NCI-H1048 (cell line): ENCODE results near the gene ZNF391.
"Not testable (repeated sequence)": the region's sequence is repeated elsewhere in the genome, so short reads cannot be mapped to it uniquely, and the experiment has no call there.

Source experiments
- DNase-seq: peaks from one replicate; lab custom pipeline; 2025; lab: John Stamatoyannopoulos, UW

Gene ZNF391

DNA sequence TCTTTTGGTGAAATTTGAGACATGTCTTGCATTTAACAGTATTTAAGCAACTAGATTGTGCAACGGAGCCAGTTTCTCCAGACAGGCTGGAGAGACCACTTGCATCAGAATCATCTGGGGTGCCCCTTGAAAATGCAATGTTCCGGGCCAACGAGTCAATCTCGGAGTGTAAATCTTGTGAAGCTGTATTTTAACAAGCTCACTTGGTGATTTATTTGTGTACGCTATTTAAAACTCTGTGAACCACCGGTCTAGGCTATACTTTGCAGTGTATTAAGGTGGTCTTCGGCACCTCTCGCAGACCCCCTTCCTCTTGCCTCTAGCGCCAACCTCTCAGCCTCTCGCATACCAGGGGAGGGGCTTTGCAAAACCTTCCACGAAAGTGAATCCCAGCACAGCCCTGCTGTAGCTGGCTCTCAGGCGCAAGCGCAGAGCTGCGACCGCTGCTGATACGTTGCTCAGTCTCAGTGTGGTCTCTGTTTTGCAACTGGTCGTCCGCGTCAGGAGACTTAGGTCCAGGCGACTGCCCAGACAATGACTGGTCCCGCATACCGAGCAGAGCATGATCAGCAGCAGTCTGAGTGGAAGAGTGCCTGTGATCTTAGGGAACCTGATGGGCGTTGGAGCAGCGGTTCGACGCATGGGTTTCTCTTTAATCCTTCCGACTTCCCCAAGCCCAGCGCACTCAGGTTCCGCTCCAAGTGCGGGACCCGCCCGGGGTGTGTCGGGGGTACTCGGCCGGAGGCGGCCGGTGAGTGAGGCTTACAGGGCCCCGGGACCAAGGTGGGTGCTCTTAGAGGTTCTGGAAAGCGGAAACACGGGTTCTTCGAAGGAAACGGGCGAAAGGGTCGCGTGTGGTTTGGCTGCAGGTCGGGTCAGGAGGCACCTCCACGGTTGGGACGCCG is at the start of gene ZNF391:
ZNF391 (plus strand) TSS at position 467 of the 905 bp plus-strand sequence. CDS start 11,612 bp downstream, outside the sequence.
- DNase-seq: peak; percentile 39

DNA sequence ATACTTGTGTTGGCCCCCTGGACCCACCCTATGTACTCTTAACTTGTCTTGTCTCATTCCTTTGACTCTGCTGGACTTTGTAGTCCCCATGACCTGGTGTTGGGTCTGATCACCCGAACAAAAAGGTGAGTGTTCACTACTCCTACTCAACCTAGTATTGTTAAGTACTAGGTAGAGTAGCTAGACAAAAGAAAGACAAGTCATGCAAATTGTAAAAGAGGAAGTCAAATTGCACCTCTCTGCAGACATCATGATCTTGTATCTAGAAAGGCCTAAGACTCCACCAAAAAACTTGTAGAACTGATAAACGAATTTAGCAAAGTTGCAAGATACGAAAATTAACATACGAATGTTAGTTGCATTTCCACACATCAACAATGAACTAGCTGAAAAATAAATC is 35.7 kb upstream of the ZNF391 start:
- DNase-seq: no peak

DNA sequence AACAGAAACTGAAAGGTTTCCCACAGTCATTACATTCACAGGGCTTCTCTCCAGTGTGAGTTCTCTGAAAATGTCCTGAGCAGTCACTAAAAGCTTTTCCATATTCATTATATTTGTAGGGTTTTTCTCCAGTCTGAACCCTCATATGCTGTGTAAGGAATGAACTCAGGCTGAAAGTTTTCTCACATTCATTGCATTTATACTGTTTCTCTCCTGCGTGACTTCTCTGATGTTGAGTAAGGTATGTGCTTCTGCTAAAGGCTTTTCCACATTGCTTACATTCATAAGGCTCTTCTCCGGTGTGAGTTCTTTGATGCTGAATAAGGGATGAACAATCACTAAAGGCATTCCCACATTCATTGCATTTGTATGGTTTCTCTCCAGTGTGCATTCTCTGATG is 29.8 kb upstream of the ZNF391 start:
- DNase-seq: no peak

DNA sequence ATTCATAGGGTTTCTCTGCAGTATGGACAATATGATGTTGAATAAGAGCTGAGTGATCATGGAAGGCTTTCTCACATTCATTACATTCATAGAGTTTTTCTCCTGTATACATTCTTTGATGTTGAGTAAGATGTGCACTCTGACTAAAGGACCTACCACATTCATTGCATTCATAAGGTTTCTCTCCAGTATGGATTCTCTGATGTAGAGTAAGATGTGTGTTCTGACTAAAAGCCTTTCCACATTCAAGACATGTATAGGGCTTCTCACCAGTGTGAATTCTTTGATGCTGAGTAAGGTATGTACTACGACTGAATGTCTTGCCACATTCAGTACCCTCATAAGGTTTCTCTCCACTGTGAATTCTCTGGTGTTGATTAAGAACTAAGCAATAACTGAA is 29.3 kb upstream of the ZNF391 start:
- no peak for DNase-seq

DNA sequence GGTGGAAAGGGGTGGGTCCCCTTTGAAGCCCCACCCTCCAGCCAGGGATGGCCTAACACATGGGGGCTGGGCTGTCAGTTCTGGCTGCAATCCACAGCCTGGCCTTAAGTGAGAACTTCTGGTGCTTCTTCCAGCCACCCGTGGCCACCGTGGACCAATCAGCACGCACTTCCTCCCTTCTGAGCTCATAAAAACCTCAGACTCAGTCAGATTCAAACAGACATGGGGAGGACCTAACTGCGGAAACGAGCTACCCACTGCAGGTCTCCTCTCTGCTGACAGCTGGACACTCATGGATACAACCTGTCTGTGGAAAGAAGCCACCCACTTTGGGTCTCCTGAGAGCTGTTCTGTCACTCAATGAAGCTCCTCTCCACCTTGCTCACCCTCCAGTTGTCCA is 20.4 kb upstream of the ZNF391 start:
- DNase-seq: no peak

DNA sequence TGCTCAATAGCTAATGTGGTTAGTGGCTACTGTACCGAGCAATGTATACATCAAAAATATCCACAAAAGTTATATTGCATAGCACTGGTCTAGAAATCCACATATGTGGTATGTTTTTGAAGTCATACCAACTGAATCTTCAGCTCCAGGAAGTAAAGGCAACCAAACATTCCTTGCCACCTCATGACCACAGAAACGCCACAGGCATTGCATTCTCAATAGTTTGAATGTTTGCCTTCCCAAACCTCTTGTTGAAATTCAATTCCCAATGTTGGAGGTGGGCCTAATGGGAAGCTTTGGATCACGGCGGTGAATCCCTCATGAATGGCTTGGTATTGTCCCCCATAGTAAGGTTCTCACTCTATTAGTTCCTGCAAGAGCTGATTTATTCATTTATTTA is 18.2 kb upstream of the ZNF391 start:
- DNase-seq: no peak

DNA sequence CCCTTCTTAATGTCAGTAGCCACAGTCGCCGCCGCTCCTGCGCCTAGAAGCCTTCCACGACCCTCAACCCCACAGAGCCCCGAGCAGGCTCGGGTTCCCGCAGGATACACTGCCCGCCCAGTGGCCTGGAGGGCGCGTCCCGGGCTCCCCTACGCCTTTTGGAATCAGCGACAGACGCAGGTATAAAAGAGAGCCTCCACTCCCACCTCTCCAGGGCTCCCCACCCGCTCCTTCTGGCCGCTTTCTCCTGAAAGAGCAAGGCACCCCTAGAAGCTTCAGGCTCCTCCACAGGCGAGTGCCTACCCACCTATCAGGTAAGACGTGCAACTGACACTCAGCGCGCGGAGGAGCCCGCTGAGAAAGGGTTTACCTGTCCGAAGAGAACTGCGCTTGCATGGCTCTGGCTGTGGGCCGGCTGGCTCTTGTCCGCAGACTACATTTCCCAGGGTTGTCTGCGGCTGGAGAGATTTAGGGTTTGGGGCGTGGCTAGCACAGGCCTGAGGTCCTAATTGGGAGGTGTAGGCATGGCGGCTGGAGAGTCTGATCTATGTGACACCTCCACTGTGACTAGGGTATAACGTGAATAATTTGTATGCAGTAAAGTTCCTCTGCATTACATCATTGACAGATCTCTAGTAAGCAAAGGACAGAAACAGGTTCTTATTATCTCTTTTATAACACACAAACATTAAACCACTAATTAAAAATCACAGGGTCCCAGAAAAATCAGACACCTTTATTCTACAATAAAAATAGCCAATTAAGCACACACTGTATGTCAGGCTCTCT is 13.5 kb upstream of the ZNF391 start:
- peak; percentile 58 for DNase-seq

DNA sequence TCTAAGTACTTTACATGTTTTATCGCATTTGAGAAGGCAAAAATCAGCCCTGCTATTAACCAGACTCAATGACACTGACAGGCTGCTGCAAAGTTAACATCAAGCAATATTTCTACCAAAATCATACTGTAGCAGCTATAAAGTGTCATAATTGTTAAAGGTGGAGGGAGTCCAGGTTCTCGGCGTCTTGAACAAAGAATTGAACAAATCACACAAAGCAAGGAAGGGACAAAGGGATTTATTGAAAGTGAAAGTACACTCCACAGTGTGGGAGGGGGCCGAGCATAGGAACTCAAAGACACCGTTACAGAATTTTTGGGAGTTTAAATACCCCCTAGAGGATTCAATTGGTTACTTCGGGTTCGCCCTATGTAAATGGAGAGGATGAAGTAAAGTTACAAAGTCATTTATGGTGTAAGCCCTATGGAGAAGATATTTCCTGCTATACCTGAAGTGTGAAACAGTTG is 12.9 kb upstream of the ZNF391 start:
- DNase-seq: no peak

DNA sequence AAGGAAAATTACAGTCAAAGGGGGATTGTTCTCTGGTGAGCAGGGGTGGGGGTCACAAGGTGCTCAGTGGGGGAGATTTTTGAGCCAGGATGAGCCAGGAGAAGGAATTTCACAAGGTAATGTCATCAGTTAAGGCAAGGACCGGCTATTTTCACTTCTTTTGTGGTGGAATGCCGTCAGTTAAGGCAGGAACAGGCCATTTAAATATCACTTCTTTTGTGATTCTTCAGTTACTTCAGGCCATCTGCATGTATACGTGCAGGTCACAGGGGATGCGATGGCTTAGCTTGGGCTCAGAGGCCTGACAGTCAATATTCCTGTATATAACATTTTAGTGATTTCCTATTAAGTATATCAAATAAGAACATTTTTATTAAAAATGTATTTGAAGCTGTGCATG is 10.2 kb upstream of the ZNF391 start:
- not testable (repeated sequence) for DNase-seq

DNA sequence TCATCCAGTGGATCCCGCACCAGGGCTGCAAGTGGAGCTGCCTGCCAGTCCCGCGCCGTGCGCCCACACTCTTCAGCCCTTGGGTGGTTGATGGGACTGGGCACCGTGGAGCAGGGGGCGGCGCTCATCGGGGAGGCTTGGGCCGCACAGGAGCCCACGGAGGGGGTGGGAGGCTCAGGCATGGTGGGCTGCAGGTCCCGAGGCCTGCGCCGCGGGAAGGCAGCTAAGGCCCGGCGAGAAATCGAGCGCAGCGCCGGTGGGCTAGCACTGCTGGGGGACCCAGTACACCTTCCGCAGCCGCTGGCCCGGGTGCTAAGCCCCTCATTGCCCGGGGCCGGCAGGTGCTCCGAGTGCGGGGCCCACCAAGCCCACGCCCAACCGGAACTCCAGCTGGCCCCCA is 7.6 kb upstream of the ZNF391 start:
- DNase-seq: not testable (repeated sequence)

DNA sequence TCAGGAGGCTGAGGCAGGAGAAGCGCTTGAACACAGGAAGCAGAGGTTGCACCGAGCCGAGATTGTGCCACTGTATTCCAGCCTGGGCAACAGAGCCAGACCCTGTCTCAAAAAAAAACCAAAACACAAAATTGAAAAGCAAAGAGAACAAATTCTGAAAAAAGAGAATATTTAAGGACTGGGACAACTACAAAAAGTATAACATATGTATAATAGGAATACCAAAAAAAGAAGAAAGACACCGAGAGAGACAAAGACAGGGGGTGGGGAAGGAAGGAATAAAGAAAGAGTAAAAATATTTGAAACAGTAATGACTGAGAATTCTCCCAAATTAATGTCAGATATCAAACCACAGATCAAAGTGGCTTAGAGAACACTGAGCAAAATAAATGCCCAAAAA is 5.5 kb upstream of the ZNF391 start:
- no peak for DNase-seq

DNA sequence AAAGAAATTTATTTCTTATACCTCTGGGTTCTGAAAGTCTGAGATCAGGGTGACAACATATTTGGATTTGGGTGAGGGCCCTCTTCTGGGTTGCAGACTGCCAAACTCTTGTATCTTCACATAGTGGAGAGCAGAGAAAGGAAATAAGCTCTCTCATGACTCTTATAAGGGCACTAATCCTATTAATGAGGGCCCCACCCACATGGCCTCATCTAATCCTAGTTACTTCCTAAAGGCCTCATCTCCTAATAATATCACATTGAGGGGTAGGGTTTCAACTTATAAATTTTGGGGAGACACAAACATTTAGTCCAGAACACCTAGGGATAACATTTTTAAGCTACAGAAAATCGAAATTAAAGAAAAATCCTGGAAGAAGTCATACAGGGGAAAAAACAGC is 5.1 kb upstream of the ZNF391 start:
- no peak for DNase-seq

DNA sequence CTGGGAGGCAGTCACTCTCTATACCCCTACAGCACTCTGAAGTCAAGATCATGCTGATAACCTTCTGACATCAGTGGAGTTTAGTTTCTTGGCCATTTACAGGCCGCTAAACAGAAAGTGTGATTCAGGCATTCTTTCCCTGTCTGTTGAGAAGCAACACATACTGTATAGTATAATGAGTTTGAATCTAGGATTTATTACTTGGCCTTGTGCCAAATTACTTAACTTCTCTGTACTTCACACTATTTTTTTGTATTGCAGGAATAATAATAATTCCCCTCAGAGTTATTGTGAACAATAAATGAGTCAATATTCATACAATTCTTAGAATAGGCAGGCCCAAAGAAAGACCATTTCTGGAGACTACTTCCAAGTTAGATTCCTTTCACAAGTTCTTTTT is 4.1 kb downstream of the ZNF391 start:
- no peak for DNase-seq

DNA sequence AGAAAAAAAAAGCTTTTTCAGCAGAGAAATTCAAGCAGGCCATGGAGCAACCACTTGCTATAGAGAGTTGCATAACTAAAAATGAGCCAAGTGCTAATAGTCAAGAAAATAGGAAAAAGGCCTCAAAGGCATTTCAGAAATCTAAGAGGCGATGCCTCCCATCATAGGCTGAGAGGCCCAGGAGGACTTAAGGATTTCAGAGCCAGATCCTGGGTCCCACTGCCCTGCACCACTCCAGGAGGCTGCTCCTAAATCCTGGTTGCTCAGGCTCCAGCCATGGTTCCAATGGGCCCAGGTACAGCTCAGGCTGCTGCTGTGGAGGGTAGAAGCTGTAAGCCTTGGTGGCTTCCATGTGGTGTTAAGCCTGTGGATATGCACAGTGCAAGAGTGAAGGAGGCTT is 5.5 kb downstream of the ZNF391 start:
- no peak for DNase-seq

DNA sequence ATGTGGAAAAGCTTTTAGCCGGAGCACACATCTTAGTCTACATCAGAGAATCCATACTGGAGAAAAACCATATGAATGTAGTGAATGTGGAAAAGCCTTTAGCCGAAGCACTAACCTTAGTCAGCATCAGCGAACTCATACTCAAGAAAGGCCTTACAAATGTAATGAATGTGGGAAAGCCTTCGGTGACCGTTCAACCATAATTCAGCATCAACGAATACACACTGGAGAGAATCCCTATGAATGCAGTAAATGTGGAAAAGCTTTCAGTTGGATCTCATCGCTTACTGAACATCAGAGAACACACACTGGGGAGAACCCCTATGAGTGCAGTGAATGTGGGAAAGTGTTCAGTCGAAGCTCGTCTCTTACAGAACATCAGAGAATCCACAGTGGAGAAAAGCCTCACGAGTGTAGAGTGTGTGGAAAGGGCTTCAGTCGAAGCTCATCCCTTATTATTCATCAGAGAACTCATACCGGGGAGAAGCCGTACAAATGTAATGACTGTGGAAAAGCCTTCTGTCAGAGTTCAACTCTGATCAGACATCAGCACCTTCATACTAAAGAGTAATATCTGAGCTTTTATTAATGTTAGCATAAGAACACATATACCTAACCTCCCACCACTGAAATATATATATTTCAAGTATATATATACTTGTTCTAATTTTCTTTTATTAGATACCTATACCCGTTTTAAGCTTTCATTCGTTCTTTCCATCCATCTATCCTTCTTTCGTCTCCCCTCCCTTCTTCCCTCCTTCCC is 12.5 kb downstream of the ZNF391 start:
- no peak for DNase-seq

DNA sequence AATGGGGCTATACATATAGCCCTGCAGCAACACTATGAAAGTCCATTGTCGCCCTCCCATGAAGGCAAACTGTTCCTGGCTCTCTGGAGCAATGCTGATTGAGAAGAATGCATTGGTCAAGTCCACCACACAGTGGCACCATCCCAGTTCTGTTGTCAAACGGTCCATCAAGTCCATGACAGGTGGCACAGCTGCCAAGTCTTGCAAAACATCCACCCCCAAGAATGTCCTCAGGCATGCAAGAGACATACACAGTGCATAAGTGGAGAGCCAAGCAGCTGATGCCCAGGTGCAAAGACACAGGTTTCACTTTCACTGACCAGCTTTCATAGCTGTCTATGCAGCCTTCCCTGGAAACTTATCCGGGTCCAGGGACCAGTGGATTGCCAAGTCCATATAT is 17.5 kb downstream of the ZNF391 start:
- no peak for DNase-seq

DNA sequence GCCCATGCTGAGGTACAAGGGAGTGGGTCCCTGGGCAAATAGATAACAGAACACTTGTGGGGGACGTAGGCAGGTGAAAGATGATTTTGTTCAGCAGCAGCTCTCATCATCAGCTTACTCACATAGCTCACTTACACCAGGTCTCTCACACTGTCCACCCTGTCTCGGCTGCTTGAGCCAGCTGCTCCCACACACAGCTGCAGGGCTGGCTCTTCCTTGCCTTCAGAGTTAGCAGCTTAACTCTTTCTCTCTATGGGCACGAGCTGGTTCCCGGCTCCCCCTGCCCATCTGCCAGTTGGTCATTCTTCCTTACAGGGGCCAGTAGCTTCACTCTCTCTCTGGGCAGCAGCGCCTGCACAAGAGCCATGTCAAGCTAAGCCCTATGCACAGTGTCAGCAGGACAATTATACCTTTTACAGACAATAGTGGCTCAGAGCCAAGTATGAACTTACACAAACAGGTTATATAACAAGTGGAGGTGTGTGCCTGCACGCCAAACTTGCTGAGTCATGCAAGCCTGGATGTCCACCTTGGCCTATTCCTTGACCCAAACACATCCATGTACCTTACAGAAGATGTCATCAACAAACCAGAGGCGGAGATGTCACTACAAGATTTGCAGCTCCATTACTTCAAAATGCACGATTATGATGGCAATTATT is 18.7 kb downstream of the ZNF391 start:
- DNase-seq: no peak

DNA sequence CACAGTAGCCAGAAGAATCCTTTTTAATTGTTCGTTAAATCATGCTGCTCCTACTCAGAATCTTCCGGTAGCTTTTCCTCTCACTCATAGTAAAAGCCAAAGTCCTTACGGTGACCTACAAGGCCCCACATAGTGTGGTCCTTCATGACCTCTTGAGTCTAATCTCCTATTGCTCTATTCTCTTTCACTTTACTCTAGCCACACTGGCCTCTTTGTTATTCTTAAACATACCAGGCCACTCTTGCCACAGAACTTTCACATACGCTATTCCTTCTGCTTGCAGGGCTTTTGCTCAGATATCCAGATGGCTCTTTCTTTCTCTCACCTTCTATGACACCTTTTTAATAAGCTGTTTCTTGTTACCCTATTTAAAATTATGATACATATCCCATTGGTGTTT is 25.7 kb downstream of the ZNF391 start:
- DNase-seq: no peak

DNA sequence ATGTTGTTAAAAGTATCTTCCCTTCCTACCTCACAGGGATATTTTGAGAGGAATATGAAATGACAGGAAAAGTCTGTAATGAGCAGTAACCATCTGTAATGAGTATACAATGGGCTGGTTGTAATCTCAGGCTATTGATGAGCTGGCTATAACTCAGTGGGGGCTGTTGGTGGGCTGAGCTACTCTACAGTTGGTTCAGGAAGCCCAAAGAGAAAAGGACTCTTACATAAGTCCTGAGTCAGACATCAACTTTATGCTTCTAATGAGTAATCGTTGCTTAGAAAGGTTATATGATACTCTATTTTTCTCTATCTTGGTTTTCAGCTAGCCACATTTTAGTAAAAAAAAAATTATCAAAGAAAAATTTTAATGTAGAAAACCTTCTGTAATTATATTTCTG is 26.4 kb downstream of the ZNF391 start:
- no peak for DNase-seq

DNA sequence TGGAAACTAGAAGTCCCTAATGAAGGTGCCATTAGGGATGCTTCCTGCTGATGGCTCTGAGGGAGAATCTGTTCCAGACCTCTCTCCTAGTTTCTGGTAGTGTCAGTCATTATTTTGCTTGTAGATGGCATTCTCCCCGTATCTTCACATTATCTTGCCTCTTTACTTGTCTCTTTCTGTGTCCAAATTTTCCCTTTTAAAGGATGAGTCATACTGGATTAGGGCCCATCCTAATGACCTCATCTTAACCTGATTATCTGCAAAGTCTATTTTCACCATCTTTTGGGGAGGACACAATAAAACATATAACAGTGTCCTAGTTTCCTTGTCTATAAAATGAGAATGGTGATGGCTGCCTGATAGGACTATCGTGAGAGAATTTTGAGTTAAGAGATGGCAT is 27.3 kb downstream of the ZNF391 start:
- DNase-seq: no peak

DNA sequence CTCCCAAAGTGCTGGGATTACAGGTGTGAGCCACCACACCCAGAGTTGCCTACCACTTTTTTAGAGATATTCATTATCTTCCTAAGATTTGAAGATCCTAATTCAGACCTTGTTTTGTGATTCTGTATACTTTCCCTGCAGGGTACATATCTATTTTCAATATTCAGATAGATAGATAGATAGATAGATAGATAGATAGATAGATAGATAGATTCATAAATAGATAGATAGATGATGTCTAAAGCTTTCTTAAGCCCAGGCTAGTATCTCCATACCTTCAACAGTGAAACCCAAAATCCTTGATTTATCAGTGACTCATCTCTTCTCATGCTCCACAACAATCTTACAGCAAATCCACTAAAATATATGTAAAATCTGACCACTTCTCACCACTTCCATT is 30.8 kb downstream of the ZNF391 start:
- DNase-seq: no peak
